Effector CD8-positive, alpha-beta T cell (primary cell): ENCODE results near the gene ASIC3.
"Not testable (repeated sequence)": the region's sequence is repeated elsewhere in the genome, so short reads cannot be mapped to it uniquely, and the experiment has no call there.

Source experiments
- DNase-seq: peaks from one replicate; lab custom pipeline; 2025; lab: John Stamatoyannopoulos, UW

Gene ASIC3

DNA sequence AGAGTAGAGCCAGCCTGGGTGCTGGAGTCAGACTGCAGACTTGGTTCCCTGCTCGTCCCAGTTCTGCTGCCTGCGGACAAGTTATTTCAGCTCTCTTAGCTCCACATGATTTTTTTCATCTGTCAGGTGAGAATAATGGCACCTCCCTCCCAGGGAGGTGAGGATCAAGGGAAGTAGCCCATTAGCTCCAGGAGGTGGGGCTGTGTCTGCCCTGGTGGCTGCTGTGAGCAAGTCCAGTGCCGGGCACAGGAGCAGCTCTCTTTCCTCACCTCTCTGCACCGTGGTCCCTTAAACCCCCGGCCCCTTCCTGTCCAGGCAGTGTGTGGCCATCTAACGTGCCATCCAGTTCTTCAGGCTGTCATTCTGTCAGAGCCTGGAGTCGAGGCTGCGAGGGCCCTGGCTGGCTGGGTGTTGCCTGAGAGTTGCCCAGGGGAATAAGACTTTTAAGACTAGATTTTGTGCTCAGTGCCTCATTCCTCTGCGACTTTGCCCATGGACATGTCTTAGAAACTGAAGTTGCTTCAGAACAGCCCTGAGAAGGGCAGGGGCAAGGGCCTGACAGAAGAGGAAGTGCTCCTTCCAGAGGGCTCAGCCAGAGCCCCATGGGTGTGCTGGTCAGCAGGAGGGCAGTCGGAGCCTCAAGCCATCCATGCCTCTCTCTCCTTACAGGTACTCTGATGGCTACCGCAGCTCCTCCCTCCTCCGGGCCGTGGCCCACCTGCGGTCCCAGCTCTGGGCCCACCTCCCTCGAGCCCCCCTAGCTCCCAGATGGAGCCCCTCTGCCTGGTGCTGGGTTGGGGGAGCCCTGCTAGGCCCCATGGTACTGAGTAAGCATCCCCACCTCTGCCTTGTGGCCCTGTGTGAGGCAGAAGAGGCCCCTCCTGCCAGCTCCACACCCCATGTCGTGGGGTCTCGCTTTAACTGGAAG lies 15.1 kb upstream of the ASIC3 start:
- DNase-seq: no peak

DNA sequence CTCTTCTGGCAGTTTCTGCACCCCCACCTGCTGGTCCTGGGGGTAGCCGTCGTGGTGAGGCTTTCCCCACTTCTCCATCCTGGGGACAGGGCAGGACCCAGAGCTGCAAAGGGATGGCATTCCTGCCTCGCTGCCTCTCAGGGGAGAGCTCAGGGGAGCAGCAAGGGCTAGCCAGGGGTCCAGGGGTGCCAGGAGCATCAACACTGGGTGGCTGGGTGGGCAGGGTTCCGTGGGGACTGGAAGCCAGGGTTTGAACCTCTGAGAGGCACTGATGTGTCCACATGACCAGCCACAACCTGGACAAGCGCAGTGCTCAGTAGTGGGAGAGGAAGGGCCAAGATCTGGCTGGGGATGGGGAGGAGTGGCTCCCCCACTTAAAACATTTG lies 14.5 kb upstream of the ASIC3 start:
- DNase-seq: no peak

DNA sequence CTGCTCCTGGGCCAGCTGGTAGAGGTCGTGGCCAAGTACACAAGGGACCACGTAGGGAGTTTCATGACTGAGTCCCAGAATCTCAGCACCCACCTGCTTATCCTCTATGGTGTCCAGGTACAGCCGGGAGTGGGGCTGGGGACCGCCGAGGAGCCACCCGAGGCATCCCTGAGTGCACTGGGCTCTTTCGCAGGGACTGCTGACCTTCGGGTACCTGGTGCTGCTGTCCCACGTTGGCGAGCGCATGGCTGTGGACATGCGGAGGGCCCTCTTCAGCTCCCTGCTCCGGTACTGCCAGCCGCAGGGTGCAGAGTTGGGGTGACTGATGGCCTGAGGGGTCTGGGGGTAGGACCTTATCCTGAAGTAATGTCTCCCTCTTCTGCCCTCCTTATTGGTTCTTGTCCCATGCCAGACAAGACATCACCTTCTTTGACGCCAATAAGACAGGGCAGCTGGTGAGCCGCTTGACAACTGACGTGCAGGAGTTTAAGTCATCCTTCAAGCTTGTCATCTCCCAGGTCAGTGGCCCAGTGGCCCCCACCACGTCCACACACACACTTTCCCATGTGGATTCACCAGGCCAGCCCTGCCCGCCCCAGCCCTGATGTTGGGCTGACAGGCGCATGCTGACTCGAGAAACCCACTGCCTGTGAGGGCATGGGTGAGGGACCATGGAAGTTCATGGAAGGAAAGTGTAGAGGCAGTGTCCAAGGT lies 13.9 kb upstream of the ASIC3 start:
- no peak for DNase-seq

DNA sequence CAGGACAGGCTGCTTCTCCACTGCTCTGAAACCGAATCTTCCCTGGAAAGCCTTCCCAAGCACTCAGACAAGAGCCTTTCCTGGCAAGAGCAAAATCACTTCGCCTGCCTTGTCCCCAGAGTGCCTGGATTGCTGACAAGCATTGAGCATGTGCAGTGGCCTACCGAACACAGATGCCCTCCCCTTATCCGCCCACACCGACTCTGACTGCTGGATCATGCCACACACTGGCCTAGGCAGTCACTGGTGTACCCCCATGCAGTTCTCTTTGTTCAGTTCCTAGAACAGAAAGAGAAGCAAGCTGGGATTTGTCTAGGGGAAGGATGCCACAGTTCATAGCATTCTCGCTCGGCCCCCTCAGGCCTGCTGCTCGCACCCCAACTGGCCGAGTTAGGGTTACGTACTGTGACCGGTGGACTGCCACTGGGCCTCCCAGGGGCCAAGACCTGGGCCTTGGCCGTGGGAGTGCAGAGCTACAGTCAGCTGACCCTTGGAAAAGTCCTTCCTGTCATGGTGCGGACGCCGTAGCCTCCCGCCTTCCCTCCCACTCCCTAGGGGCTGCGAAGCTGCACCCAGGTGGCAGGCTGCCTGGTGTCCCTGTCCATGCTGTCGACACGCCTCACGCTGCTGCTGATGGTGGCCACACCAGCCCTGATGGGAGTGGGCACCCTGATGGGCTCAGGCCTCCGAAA lies 13.2 kb upstream of the ASIC3 start:
- DNase-seq: no peak

DNA sequence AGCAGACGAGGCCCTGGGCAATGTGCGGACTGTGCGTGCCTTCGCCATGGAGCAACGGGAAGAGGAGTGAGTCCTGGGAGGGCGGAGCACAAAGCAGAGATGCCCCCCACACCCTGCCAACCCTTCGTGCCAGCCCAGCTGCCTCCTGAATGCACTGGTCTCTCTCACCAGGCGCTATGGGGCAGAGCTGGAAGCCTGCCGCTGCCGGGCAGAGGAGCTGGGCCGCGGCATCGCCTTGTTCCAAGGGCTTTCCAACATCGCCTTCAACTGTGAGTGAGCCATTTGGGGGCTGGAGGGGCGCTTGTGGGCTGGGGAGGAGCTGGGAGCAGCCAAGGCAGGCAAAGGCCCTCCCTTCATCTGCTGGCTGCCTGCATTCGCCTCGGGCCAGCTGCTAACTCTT lies 12.4 kb upstream of the ASIC3 start:
- DNase-seq: no peak

DNA sequence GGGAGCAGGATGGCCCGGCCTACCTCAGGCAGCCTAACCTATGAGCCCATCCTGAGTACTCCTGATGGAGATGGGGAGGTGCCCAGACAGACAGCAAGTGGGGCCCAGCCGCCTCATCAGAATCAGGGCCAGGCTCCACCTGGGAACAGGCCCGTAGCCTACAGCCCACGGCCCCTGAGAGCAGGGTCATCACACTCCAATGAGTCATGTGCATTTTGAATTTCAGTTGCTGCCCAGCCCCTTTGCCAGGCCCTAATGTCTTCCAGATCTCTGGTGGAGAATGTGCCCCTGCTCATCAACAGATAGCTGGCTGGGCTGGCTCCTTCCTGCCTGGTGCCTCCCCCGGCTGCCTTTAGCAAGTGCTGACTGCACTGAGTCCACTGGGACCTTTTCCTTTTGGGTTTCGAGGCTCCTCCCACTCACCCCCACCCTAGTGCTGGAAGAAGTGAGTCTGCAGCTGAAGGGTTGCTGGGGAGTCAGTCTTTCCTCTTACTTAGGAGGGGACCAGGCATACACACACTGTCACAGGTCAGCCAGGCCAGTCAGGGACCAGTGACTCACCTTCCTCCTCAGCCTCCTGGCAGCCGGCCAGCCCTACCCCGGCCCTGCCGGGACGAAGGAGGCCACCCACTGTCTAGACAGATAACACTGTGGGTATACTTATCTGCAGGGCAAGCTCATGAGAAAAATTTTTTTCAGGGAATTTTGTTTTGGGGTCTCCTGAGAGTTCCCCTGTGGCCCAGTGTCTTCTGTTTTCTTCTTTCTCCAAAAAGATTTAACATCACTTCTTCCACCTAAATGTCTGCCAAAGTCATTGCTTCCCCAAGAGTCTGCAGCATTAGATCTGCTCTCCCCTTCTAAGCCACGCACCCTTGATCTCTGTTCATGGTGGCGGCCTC lies 9.1 kb upstream of the ASIC3 start:
- no peak for DNase-seq

DNA sequence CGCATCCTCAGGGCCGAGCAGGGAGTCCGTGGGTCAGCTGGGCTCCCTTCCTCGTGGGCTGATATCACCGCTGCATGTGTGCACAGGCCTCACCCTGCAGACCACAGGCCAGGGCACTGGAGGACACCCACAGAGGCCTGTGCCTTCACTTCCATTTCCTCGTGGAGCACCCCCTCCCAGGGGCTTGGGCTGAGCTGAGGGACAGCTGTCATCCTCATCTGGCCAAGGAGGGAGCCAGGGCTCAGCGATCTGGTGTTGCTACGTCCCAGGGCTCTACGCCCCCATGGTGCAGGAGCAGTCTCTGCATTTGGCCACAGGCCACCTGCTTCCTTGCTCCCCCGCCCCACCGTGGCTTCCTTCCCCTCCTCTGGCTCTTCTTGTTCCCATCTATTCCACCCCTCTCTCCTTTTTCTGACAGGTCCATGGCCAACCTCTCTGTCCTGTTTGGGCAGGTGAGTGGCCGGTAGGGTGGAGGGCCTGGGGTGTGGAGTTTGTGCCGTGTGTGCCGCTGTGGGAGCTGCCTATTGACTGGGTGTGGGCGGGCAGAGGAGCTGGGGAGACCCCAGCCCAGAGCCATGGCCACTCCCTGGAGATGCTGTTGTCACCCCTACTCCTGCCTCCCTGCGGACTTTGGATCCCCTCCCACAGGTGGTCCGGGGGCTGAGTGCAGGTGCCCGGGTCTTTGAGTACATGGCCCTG lies 8.3 kb upstream of the ASIC3 start:
- DNase-seq: no peak

DNA sequence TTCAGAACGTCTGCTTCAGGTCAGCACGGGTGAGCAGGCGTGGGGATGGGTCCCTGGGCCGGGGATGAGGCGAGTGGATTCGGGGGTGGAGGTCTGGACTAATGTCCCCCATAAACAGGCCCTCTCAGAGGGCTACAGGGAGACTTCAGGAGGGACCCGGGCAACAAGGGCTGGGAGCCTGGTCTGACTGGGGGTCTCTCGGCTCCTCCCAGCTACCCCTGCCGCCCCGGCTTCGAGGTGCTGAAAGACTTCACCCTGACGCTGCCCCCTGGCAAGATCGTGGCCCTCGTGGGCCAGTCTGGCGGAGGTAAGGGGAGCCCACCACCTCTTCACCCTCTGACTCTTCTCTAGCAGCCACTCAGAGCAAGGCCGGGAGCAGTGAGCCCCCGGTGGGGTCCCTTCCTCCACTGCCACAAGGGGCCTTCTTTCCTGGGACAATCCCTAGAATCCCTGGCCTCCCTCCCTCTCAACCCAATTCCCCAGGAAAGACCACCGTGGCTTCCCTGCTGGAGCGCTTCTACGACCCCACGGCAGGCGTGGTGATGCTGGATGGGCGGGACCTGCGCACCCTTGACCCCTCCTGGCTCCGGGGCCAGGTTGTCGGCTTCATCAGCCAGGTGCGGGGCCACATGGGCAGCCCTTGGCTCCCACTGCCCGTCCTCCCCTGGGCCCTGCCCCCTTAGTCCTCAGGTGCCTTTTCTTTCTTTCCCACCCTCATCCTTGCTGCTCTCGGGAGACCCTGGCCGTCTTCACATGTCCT lies 7.5 kb upstream of the ASIC3 start:
- no peak for DNase-seq

DNA sequence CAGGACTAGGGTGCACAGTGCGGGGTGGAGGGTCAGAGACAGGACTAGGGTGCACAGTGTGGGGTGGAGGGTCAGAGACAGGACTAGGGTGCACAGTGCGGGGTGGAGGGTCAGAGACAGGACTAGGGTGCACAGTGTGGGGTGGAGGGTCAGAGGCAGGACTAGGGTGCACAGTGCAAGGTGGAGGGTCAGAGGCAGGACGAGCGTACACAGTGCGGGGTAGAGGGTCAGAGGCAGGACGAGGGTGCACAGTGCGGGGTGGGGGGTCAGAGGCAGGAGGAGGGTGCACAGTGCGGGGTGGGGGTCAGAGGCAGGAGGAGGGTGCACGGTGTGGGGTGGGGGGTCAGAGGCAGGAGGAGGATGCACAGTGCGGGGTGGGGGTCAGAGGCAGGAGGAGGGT lies 4.9 kb upstream of the ASIC3 start:
- DNase-seq: not testable (repeated sequence)

DNA sequence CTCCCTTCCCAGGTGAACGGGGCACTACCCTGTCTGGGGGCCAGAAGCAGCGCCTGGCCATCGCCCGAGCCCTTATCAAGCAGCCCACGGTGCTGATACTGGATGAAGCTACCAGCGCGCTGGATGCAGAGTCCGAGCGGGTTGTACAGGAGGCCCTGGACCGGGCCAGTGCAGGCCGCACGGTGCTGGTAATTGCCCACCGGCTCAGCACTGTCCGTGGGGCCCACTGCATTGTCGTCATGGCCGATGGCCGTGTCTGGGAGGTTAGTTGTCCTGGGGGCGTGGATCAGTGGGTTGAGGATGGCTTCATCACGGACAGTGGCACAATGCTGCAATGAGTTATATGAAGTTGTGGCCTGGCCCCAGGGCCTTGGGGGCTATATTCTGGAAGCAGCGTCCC lies 4.4 kb upstream of the ASIC3 start:
- DNase-seq: no peak

DNA sequence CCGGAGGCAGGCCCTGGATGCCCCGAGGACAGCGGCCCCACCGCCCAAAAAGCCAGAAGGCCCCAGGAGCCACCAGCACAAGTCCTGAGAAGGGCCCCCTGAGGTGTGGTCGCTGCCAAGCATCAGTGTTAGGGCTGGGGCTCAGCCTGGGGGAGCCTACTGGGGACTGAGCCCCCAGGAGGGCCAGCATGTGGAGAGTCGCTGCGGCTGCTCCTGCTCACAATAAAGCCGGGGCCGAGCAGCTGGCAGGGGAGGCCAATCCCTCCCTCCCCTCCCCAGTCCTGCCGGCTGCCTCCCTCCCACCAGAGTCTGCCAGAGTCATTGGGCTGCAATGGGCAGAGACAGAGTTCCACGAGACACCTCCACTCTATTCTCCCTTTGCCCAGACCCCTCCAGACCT lies 3.1 kb upstream of the ASIC3 start:
- no peak for DNase-seq

DNA sequence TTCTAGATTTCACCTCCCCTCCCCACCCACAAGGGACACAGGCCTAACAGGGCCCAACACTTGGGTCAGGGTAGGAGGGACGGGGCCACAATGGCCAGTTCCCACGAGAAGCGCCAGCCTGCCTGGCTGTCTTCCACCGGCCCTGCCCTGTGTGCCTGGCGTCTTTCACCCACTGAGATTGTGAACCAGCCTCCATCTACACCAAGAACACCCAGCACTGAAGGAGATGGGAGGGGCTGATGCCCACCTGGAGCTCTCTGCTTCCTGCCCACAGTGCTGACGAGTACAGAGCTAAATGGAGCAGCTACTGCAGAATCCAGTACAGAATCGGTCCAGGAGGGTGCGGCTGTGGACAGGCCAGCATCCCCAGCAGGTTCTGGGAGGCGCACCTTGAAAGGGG lies 2.4 kb upstream of the ASIC3 start:
- no peak for DNase-seq

DNA sequence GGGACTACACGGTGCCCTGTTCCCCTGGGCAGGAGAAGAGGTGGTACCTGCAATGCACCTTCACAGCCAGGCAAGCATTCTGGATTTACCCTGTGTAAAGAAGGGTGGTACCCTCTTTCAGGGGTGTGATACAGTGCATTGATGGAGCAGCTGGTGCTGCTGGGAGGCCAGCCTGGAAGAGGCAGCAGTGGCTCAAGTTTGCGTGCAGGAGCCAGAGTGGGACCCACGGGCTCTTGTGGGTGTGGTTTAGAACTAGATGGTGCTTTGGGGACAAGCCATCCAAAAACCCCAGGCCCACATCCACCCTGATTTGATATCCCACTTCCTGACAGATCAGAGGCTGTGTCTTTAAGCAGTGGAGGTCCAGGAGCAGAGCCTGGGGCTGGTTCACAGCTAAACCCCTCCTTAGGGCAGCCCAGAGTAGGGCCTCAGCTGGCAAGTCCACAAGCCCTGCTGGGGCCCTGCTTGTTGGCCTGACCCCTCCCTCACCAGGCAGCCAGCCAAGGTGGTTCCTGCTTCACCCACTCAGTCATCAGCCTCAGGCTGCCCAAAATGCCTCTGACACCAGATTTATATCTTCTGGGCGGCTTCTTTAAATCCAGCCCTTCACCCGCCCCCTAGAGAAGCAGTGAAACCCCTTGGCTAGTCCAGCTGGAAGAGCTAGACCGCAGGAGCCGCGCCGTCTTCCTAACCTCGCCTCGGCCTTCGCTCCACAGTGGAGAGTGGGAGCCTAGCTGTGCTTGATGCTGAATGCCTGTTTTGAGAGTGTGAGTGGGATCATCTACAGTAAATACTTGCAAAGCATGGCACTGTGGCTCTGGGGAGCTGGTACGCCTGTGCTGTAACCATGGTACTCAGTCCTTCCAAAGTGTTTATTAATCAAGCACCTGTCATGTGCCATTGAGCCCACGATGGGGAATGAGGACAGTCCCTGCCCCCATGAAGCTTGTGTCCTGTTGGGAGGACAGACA lies 1.4 kb upstream of the ASIC3 start:
- DNase-seq: no peak

DNA sequence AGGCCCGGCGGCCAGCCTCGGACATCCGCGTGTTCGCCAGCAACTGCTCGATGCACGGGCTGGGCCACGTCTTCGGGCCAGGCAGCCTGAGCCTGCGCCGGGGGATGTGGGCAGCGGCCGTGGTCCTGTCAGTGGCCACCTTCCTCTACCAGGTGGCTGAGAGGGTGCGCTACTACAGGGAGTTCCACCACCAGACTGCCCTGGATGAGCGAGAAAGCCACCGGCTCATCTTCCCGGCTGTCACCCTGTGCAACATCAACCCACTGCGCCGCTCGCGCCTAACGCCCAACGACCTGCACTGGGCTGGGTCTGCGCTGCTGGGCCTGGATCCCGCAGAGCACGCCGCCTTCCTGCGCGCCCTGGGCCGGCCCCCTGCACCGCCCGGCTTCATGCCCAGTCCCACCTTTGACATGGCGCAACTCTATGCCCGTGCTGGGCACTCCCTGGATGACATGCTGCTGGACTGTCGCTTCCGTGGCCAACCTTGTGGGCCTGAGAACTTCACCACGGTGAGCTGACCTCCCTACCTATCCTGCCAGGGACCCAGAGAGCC lies 656 bp downstream of the ASIC3 start:
- no peak for DNase-seq

DNA sequence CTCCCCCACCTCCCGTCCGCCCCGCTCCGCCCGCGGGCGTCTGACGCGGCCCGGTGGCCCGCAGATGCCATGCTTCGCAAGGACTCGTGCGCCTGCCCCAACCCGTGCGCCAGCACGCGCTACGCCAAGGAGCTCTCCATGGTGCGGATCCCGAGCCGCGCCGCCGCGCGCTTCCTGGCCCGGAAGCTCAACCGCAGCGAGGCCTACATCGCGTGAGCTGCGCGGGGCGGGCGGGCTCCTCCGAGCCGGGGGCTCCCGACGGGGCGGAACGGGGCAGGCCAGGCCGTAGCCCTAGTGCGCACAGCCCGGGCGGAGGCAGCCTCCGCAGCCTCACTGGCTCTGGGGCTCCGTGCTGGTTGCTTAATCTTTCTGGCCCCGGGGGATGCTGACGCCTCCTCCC lies 2.8 kb downstream of the ASIC3 start:
- DNase-seq: peak; percentile 42

DNA sequence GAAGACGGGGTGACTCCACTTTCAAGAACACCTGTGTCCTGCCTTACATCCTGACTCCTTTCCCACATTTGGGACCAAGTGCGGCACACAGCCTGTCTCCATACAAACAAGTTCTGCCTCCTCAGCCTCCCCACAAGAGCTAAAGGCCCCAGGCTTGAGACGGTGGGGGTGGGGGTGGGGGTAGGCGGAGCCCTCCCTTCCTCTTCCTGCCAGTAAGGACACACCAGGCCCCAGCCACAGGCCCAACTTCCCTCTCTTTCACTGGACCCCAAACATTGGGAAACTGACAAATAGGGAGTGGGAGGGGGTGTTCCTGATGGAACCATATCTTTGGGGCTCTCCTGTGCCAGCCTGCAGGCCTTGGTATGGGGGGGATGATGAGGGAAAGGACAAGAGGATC lies 4.8 kb downstream of the ASIC3 start:
- DNase-seq: no peak

DNA sequence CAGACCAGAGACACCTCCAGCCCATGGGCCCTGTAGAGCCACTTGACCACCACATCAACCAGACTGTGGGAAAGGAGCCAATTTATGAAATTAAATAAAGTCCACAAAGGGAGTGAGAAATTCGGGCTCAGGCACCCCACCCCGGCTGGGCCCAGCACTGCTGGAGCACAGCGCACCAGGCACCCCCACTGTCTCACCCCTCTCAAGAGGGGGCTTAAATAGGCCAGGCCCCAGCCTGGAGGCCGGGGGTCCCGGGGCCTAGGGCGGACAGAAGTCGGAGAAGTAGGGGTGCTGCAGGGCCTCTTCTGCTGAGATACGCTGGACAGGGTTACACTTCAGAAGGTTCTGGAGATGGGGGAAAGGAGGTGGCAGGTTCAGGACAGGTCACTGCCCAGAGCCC lies 5.4 kb downstream of the ASIC3 start:
- DNase-seq: no peak

DNA sequence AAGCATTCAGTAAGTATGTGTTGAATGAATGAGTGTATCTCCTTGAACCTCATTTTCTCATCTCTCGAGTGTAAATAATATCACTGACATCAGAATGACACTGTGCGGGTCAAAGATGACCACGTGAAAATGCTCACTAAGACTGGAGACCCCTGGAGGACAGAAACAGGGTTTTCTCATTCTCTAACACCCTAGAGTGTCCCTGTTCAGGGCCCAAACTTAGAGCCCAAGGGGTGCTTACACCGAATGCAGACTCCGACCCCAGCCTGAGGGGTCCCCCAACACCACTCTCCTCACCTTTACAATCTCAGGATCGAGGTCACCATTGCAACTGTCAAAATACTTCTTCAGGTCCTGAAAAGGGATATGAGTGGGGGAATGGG lies 7.9 kb downstream of the ASIC3 start:
- no peak for DNase-seq
